DMS153 treated with DMSO at 0.1 percent for 48 hours (cell line): Measurements from ENCODE around the gene PDE3B.

Experiments used
- DNase-seq: peaks from one replicate; lab custom pipeline; 2025; ENCODE audit not compliant: unreplicated experiment; lab: John Stamatoyannopoulos, UW

The PDE3B gene

GRCh38 chr11:14908214-14908880 is 264.7 kb downstream of the PDE3B start:
- DNase-seq: peak; percentile 85

- no peak for DNase-seq
Observed at GRCh38 chr11:14914536-14914935, 270.9 kb downstream of the PDE3B start.

- no peak for DNase-seq
Observed at GRCh38 chr11:14916403-14916802, 272.8 kb downstream of the PDE3B start.
